OCI-LY1 (cell line): ENCODE measurements around the gene NCAPG.

Experiments
- EZH2 ChIP-seq: fragments of 200-600 bp; sonication (generic), shearing (Covaris generic); IDR thresholded peaks from 2 replicates; pipeline ENCODE4 v1.8.0; 2017; ENCODE audit warnings: borderline replicate concordance, mixed run types, mild to moderate bottlenecking, antibody characterized with exemption, low read length, moderate library complexity, mixed read lengths
- TF ChIP-seq, protein P1 (sequence below): fragments of 200-600 bp; sonication (generic), shearing (Covaris generic); IDR thresholded peaks from 2 replicates; pipeline ENCODE4 v1.5.1; 2017; ENCODE audit warnings: mild to moderate bottlenecking, antibody characterized with exemption, low read length, moderate library complexity, mixed read lengths

GRCh38 chr4:17884511-17884910 is 73.7 kb downstream of the NCAPG start:
- TF ChIP-seq, protein P1, sequence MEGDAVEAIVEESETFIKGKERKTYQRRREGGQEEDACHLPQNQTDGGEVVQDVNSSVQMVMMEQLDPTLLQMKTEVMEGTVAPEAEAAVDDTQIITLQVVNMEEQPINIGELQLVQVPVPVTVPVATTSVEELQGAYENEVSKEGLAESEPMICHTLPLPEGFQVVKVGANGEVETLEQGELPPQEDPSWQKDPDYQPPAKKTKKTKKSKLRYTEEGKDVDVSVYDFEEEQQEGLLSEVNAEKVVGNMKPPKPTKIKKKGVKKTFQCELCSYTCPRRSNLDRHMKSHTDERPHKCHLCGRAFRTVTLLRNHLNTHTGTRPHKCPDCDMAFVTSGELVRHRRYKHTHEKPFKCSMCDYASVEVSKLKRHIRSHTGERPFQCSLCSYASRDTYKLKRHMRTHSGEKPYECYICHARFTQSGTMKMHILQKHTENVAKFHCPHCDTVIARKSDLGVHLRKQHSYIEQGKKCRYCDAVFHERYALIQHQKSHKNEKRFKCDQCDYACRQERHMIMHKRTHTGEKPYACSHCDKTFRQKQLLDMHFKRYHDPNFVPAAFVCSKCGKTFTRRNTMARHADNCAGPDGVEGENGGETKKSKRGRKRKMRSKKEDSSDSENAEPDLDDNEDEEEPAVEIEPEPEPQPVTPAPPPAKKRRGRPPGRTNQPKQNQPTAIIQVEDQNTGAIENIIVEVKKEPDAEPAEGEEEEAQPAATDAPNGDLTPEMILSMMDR = no peak
- TF ChIP-seq EZH2 = no peak
